Natural killer cell (primary cell): ENCODE data around the gene ADGRB2. TPM values are rescaled to one million over a fixed set of nuclear protein-coding genes. Genes with fewer than 3 reads are reported as not detected.
A peak's percentile ranks its signal among the peaks of the same experiment; 100 is the strongest.

Experiments
- ATAC-seq, 3 donors: fragments of 150-1000 bp in 2 of 3; fragments of 200-7000 bp in 1 of 3; cut with Tn5 transposase; 1 replicate in 1 of 3; 2 replicates in 2 of 3; pipeline ENCODE4 v1.10.0; 2021; ENCODE audit warnings: mild to moderate bottlenecking in 2 of 3, moderate library complexity in 2 of 3
- DNase-seq, 2 donors: peaks; one replicate each; pipeline versions ENCODE4 v3.0.0 to v3.0.0-alpha.2; 2013 to 2021; ENCODE audit warnings: mixed read lengths in 1 of 2
- H3K27ac ChIP-seq: one replicate; pipeline ENCODE4 v1.5.1; 2013; ENCODE audit warnings: mild to moderate bottlenecking, low read length
- H3K27me3 ChIP-seq: one replicate; pipeline ENCODE4 v1.6.1; 2013; ENCODE audit warnings: low read length; ENCODE audit not compliant: control insufficient read depth, insufficient read depth
- H3K36me3 ChIP-seq: one replicate; pipeline ENCODE4 v1.6.1; 2013; ENCODE audit warnings: low read length; ENCODE audit not compliant: control insufficient read depth, insufficient read depth
- H3K4me1 ChIP-seq: one replicate; pipeline ENCODE4 v1.6.1; 2013; ENCODE audit warnings: low read length; ENCODE audit not compliant: control insufficient read depth, insufficient read depth
- H3K4me3 ChIP-seq: one replicate; pipeline ENCODE4 v1.5.1; 2013; ENCODE audit warnings: low read length
- H3K9me3 ChIP-seq: one replicate; pipeline ENCODE4 v1.6.1; 2013; ENCODE audit warnings: low read length; ENCODE audit not compliant: control insufficient read depth, insufficient read depth
- H3K27ac Mint-ChIP-seq, 2 donors: one replicate each; pipeline ENCODE4 v1.8.0; 2022; ENCODE audit warnings: mild to moderate bottlenecking in 2 of 2, mixed read lengths in 2 of 2, moderate library complexity in 1 of 2
- H3K27me3 Mint-ChIP-seq, 2 donors: one replicate each; pipeline ENCODE4 v1.8.0; 2022; ENCODE audit warnings: low read depth in 2 of 2, mixed read lengths in 2 of 2
- H3K36me3 Mint-ChIP-seq: one replicate; pipeline ENCODE4 v1.8.0; 2022; ENCODE audit warnings: mixed read lengths
- H3K4me1 Mint-ChIP-seq, 2 donors: one replicate each; pipeline ENCODE4 v1.8.0; 2022; ENCODE audit warnings: mixed read lengths in 2 of 2
- H3K4me3 Mint-ChIP-seq: one replicate; pipeline ENCODE4 v1.8.0; 2022; ENCODE audit warnings: mild to moderate bottlenecking, moderate library complexity, mixed read lengths
- H3K9me3 Mint-ChIP-seq, 2 donors: one replicate each; pipeline ENCODE4 v1.8.0; 2022; ENCODE audit warnings: mixed read lengths in 2 of 2
- WGBS: methylation state at CpG from one replicate; pipeline ENCODE4 v1.1.7; 2013; ENCODE audit warnings: missing lambda C conversion rate; ENCODE audit not compliant: insufficient coverage; 5-methylcytosine and 5-hydroxymethylcytosine counted together
- intact Hi-C: fragments of 100-400 bp; cut with micrococcal nuclease; formaldehyde crosslinking; loops from one replicate; pipeline ENCODE4 v1.14.2; 2022
- total RNA-seq, 4 donors: library from RNA; stranded (reverse); fragments of 120-200 nt in 1 of 4; gene quantifications; one replicate each; pipeline versions ENCODE4 v1.2.3 to v1.2.4, GENCODE V29; 2013 to 2022
- TF ChIP-seq, protein P1 (sequence below): fragments of 200-600 bp; IDR thresholded peaks from one replicate; pipeline ENCODE4 v1.8.0; 2022; ENCODE audit warnings: antibody characterized with exemption

ADGRB2 gene
- total RNA-seq, 3 donors from 2014 or later (not counting 1 experiment from before 2014, with no cell fraction given): 7.6 to 19.9 (median 12.8) TPM

DNA sequence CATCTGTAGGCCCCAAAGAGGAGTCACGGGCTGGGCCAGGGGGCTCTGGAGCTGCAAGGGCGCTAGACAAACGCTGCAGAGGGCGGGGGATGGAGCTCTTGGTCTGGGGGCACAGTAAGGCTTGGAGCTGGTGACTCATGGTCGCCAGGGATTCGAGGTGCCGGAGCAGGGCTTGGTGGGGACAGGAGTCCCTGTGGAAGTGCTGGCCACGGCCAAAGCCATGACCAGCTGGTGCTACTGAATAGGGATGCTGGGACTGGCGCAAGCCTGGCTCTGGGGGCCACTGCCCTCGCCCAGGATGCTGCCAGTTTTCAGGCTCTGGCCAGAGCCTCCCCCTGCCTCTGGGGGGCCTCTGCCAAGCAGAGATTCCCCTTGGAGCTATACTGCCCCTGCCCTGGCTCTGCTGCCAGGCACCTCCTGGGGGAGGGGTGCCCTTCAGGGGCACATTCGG is 26.5 kb upstream of the ADGRB2 start:
- Mint-ChIP-seq H3K4me3 (no peak overlapping the region), H3K36me3 (no peaks in the 10 kb centered on the region), H3K27ac (no peak overlapping the region), H3K4me1 (peaks cover 11 to 28% of the 10 kb centered on the region in 2 donors), H3K27me3 (no peaks in the 10 kb centered on the region), H3K9me3 (no peaks in the 10 kb centered on the region)
- Histone ChIP-seq H3K27me3 (no peaks in the 10 kb centered on the region), H3K36me3 (no peaks in the 10 kb centered on the region), H3K4me3 (no peak overlapping the region), H3K9me3 (no peaks in the 10 kb centered on the region), H3K4me1 (peaks cover 18% of the 10 kb centered on the region), H3K27ac (no peak overlapping the region)
- intact Hi-C loops: no loop called here
- no peak for ATAC-seq
- TF ChIP-seq, protein P1, sequence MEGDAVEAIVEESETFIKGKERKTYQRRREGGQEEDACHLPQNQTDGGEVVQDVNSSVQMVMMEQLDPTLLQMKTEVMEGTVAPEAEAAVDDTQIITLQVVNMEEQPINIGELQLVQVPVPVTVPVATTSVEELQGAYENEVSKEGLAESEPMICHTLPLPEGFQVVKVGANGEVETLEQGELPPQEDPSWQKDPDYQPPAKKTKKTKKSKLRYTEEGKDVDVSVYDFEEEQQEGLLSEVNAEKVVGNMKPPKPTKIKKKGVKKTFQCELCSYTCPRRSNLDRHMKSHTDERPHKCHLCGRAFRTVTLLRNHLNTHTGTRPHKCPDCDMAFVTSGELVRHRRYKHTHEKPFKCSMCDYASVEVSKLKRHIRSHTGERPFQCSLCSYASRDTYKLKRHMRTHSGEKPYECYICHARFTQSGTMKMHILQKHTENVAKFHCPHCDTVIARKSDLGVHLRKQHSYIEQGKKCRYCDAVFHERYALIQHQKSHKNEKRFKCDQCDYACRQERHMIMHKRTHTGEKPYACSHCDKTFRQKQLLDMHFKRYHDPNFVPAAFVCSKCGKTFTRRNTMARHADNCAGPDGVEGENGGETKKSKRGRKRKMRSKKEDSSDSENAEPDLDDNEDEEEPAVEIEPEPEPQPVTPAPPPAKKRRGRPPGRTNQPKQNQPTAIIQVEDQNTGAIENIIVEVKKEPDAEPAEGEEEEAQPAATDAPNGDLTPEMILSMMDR: no peak
- 92% methylated on average over 10 of the region's 11 CpGs for WGBS
- no peak for DNase-seq

GRCh38 chr1:31790140-31790539 is 26.0 kb upstream of the ADGRB2 start:
- peak overlapping the region in 1 of 2 donors; percentile 96 for H3K27ac Mint-ChIP-seq
- intact Hi-C loops: no loop called here
- no peaks in the 10 kb centered on the region for H3K27me3 Mint-ChIP-seq
- no peak overlapping the region for H3K4me3 Mint-ChIP-seq
- H3K9me3 Mint-ChIP-seq: no peaks in the 10 kb centered on the region
- 85% methylated on average over 3 of the region's 3 CpGs for WGBS
- ATAC-seq (no peak), DNase-seq (no peak)
- Histone ChIP-seq H3K36me3 (no peaks in the 10 kb centered on the region), H3K4me1 (peaks cover 18% of the 10 kb centered on the region), H3K9me3 (no peaks in the 10 kb centered on the region), H3K27me3 (no peaks in the 10 kb centered on the region), H3K4me3 (no peak overlapping the region), H3K27ac (no peak overlapping the region)
- H3K4me1 Mint-ChIP-seq: peaks cover 11 to 28% of the 10 kb centered on the region in 2 donors
- TF ChIP-seq, protein P1: no peak
- no peaks in the 10 kb centered on the region for H3K36me3 Mint-ChIP-seq

- no peaks in the 10 kb centered on the region for H3K27me3 Mint-ChIP-seq
- ATAC-seq: peak; percentile 83 to 88 (median 83)
- Histone ChIP-seq H3K4me1 (peaks cover 21% of the 10 kb centered on the region), H3K27ac (peak overlapping the region; percentile 87), H3K9me3 (no peaks in the 10 kb centered on the region), H3K36me3 (no peaks in the 10 kb centered on the region), H3K27me3 (no peaks in the 10 kb centered on the region), H3K4me3 (peak overlapping the region; percentile 73)
- TF ChIP-seq, protein P1: peak; percentile 73
- H3K4me1 Mint-ChIP-seq: peaks cover 11 to 28% of the 10 kb centered on the region in 2 donors
- H3K27ac Mint-ChIP-seq: peak overlapping the region; percentile 92 to 96
- DNase-seq: peak; percentile 95 to 97
- no peaks in the 10 kb centered on the region for H3K9me3 Mint-ChIP-seq
- 16% methylated on average over 23 of the region's 26 CpGs for WGBS
- intact Hi-C loops: loop anchor here (1.0 to 5.0 kb wide), 5 partner anchors 37 to 395 kb away; no protein-coding TSS in a partner anchor
- H3K36me3 Mint-ChIP-seq: no peaks in the 10 kb centered on the region
- peak overlapping the region; percentile 93 for H3K4me3 Mint-ChIP-seq
Measured at GRCh38 chr1:31789259-31790065, 25.3 kb upstream of the ADGRB2 start.
